Thyroid gland (tissue), 4 donors: ENCODE measurements around the gene UBE2I. TPM values are rescaled to one million over a fixed set of nuclear protein-coding genes. Genes with fewer than 3 reads are reported as not detected.
"Not testable (repeated sequence)": the region's sequence is repeated elsewhere in the genome, so short reads cannot be mapped to it uniquely, and the experiment has no call there.

Experiments used
- DNase-seq, 2 donors: peaks; one replicate each; pipeline ENCODE4 v3.0.0-alpha.2; 2019
- H3K27ac ChIP-seq, 3 donors: fragments of 200-600 bp; sonication (generic); 1 replicate in 2 of 3; 2 replicates in 1 of 3; pipeline ENCODE4 v1.5.1; 2016 to 2019; ENCODE audit warnings: mild to moderate bottlenecking in 1 of 3, moderate library complexity in 1 of 3
- H3K27me3 ChIP-seq: fragments of 200-600 bp; sonication (generic); one replicate; pipeline ENCODE4 v1.5.1; 2019
- H3K36me3 ChIP-seq, 2 donors: fragments of 200-600 bp; sonication (generic); one replicate each; pipeline ENCODE4 v1.5.1; 2016 to 2019
- H3K4me1 ChIP-seq, 2 donors: fragments of 200-600 bp; sonication (generic); one replicate each; pipeline ENCODE4 v1.5.1; 2017 to 2019
- H3K4me3 ChIP-seq, 3 donors: fragments of 200-600 bp; sonication (generic); replicated peaks in 1 of 3; 1 replicate in 2 of 3; 2 replicates in 1 of 3; pipeline ENCODE4 v1.5.1; 2016; ENCODE audit warnings: mild to moderate bottlenecking in 1 of 3
- H3K9me3 ChIP-seq: fragments of 200-600 bp; sonication (generic); one replicate; pipeline ENCODE4 v1.5.1; 2017
- CTCF ChIP-seq, 6 experiments: fragments of 200-600 bp in 3 of 6; fragments of 450-650 bp in 3 of 6; sonication (generic) in 3 of 6; IDR thresholded peaks; one replicate each; pipeline ENCODE4 v1.5.1; 2016 to 2019; ENCODE audit warnings: antibody characterized with exemption in 6 of 6, mild to moderate bottlenecking in 2 of 6, inconsistent platforms in 1 of 6, moderate library complexity in 1 of 6
- POLR2A ChIP-seq, 2 donors: fragments of 450-650 bp; IDR thresholded peaks; one replicate each; pipeline ENCODE4 v1.6.1; 2017; ENCODE audit warnings: antibody characterized with exemption in 2 of 2, mild to moderate bottlenecking in 2 of 2, moderate library complexity in 1 of 2
- WGBS, 2 donors: methylation state at CpG; one replicate each; pipeline ENCODE4 v1.1.5; 2017; 5-methylcytosine and 5-hydroxymethylcytosine counted together
- intact Hi-C: fragments of 100-400 bp; cut with DNase I; formaldehyde crosslinking; loops from one replicate; pipeline ENCODE4 v1.15.1; 2023
- total RNA-seq, 4 donors: library from RNA; depleted of rRNA; stranded (reverse); fragments of >200 nt; gene quantifications; one replicate each; pipeline ENCODE4 v1.2.3, GENCODE V29; 2016

The UBE2I gene
- total RNA-seq, 4 donors from 2014 or later = 43.4 to 107 (median 79.6) TPM

- Histone ChIP-seq H3K27ac (no peak overlapping the region), H3K4me1 (no peaks in the 10 kb centered on the region), H3K27me3 (no peaks in the 10 kb centered on the region), H3K4me3 (no peak overlapping the region), H3K9me3 (no peaks in the 10 kb centered on the region), H3K36me3 (peaks cover 31 to 34% of the 10 kb centered on the region in 2 donors)
- no peak for DNase-seq
- TF ChIP-seq POLR2A (IDR thresholded peaks at IDR 0.05) (no peak), CTCF (IDR thresholded peaks at IDR 0.05) (no peak)
- intact Hi-C loops = no loop called here
- WGBS, 2 donors = 84% methylated on average over 8 of the region's 20 CpGs; no CpG with 5 or more reads in 1 of the 2 donors
Observed at GRCh38 chr16:1325673-1326371, 16.4 kb downstream of the UBE2I start.

GRCh38 chr16:1326391-1326790, 17.0 kb downstream of the UBE2I start:
- Histone ChIP-seq H3K27me3 (no peaks in the 10 kb centered on the region), H3K27ac (no peak overlapping the region), H3K4me1 (peaks cover 2 to 4% of the 10 kb centered on the region in 2 donors), H3K4me3 (no peak overlapping the region), H3K36me3 (peaks cover 28% of the 10 kb centered on the region in 2 donors), H3K9me3 (no peaks in the 10 kb centered on the region)
- 80 to 86% methylated on average over 13 to 16 of the region's 17 CpGs for WGBS, 2 donors
- intact Hi-C loops = no loop called here
- no peak for TF ChIP-seq POLR2A (IDR thresholded peaks at IDR 0.05)
- TF ChIP-seq CTCF (IDR thresholded peaks at IDR 0.05) = no peak
- DNase-seq = no peak

- WGBS, 2 donors = 76 to 91% methylated on average over 7 to 10 of the region's 17 CpGs
- Histone ChIP-seq H3K27ac (no peak overlapping the region), H3K36me3 (peaks cover 23 to 27% of the 10 kb centered on the region in 2 donors), H3K4me3 (no peak overlapping the region), H3K4me1 (peaks cover 9 to 11% of the 10 kb centered on the region in 2 donors), H3K27me3 (no peaks in the 10 kb centered on the region), H3K9me3 (no peaks in the 10 kb centered on the region)
- TF ChIP-seq POLR2A (IDR thresholded peaks at IDR 0.05) (no peak), CTCF (IDR thresholded peaks at IDR 0.05) (no peak)
- intact Hi-C loops = no loop called here
- DNase-seq = no peak
Observed at GRCh38 chr16:1326946-1327618, 17.6 kb downstream of the UBE2I start.

- WGBS, 2 donors = 50 to 59% methylated on average over 2 to 5 of the region's 5 CpGs
- Histone ChIP-seq H3K4me1 (peaks cover 11 to 16% of the 10 kb centered on the region in 2 donors), H3K27me3 (no peaks in the 10 kb centered on the region), H3K36me3 (peaks cover 23 to 27% of the 10 kb centered on the region in 2 donors), H3K9me3 (no peaks in the 10 kb centered on the region), H3K4me3 (no peak overlapping the region), H3K27ac (no peak overlapping the region)
- intact Hi-C loops = no loop called here
- no peak for DNase-seq
- TF ChIP-seq POLR2A (IDR thresholded peaks at IDR 0.05) (no peak), CTCF (IDR thresholded peaks at IDR 0.05) (no peak)
Observed at GRCh38 chr16:1327619-1327947, 18.1 kb downstream of the UBE2I start.

GRCh38 chr16:1328136-1328535, 18.7 kb downstream of the UBE2I start:
- H3K9me3 ChIP-seq, intact Hi-C loops, DNase-seq, H3K27ac ChIP-seq, H3K27me3 ChIP-seq, H3K4me3 ChIP-seq: not testable (repeated sequence)
- peaks cover 11 to 22% of the 10 kb centered on the region in 2 donors for H3K4me1 ChIP-seq
- 87 to 94% methylated on average over 14 to 16 of the region's 20 CpGs for WGBS, 2 donors
- H3K36me3 ChIP-seq = peaks cover 22 to 27% of the 10 kb centered on the region in 2 donors

- WGBS, 2 donors = 92 to 95% methylated on average over 10 of the region's 10 CpGs
- H3K4me3 ChIP-seq, H3K27me3 ChIP-seq, H3K9me3 ChIP-seq, intact Hi-C loops, H3K27ac ChIP-seq, DNase-seq: not testable (repeated sequence)
- H3K36me3 ChIP-seq = peaks cover 14 to 18% of the 10 kb centered on the region in 2 donors
- peaks cover 11 to 30% of the 10 kb centered on the region in 2 donors for H3K4me1 ChIP-seq
Observed at GRCh38 chr16:1328961-1329360, 19.5 kb downstream of the UBE2I start.
